Measurements from ENCODE around the gene KRT73.

The KRT73 gene

GRCh38 chr12:52618216-52618615, at the start of gene KRT73:
Gene KRT73 (minus strand): TSS chr12:52618559. CDS start chr12:52618524, 35 bp downstream.
- DNase-seq (ENCODE audit: low spot score): no peak

- DNase-seq (ENCODE audit: low spot score): no peak
Observed at GRCh38 chr12:52667931-52668330, 49.6 kb upstream of the KRT73 start.

GRCh38 chr12:52667509-52667908, 49.1 kb upstream of the KRT73 start:
- DNase-seq (ENCODE audit: low spot score): no peak

- DNase-seq (ENCODE audit: low spot score): no peak
Observed at GRCh38 chr12:52666471-52666870, 48.1 kb upstream of the KRT73 start.

GRCh38 chr12:52663420-52663819, 45.1 kb upstream of the KRT73 start:
- no peak for DNase-seq (ENCODE audit: low spot score)

GRCh38 chr12:52662918-52663229, 44.5 kb upstream of the KRT73 start:
- no peak for DNase-seq (ENCODE audit: low spot score)

GRCh38 chr12:52662093-52662917, 43.9 kb upstream of the KRT73 start:
- no peak for DNase-seq (ENCODE audit: low spot score)

- DNase-seq (ENCODE audit: low spot score): no peak
Observed at GRCh38 chr12:52661668-52662067, 43.3 kb upstream of the KRT73 start.

GRCh38 chr12:52660934-52661499, 42.7 kb upstream of the KRT73 start:
- no peak for DNase-seq (ENCODE audit: low spot score)

- no peak for DNase-seq (ENCODE audit: low spot score)
Observed at GRCh38 chr12:52659951-52660350, 41.6 kb upstream of the KRT73 start.

- no peak for DNase-seq (ENCODE audit: low spot score)
Observed at GRCh38 chr12:52659395-52659794, 41.0 kb upstream of the KRT73 start.

GRCh38 chr12:52658196-52658595, 39.8 kb upstream of the KRT73 start:
- no peak for DNase-seq (ENCODE audit: low spot score)

- DNase-seq (ENCODE audit: low spot score): no peak
Observed at GRCh38 chr12:52657250-52657902, 39.0 kb upstream of the KRT73 start.

GRCh38 chr12:52656616-52657015, 38.3 kb upstream of the KRT73 start:
- DNase-seq (ENCODE audit: low spot score): no peak

GRCh38 chr12:52655720-52656124, 37.4 kb upstream of the KRT73 start:
- peak; percentile 58 for DNase-seq (ENCODE audit: low spot score)

- DNase-seq (ENCODE audit: low spot score): peak; percentile 50
Observed at GRCh38 chr12:52655251-52655650, 36.9 kb upstream of the KRT73 start.

GRCh38 chr12:52651726-52652261, 33.4 kb upstream of the KRT73 start, which contains the start of gene KRT2:
Gene KRT2 (minus strand): TSS chr12:52652211. CDS start chr12:52652142, 69 bp downstream.
- DNase-seq (ENCODE audit: low spot score): no peak

- DNase-seq (ENCODE audit: low spot score): peak; percentile 78
Observed at GRCh38 chr12:52650520-52651081, 32.2 kb upstream of the KRT73 start.

- no peak for DNase-seq (ENCODE audit: low spot score)
Observed at GRCh38 chr12:52649066-52649465, 30.7 kb upstream of the KRT73 start.

- no peak for DNase-seq (ENCODE audit: low spot score)
Observed at GRCh38 chr12:52648012-52648550, 29.7 kb upstream of the KRT73 start.

- DNase-seq (ENCODE audit: low spot score): no peak
Observed at GRCh38 chr12:52647601-52648000, 29.2 kb upstream of the KRT73 start.

- no peak for DNase-seq (ENCODE audit: low spot score)
Observed at GRCh38 chr12:52646613-52647012, 28.3 kb upstream of the KRT73 start.

All from kidney tubule cell (primary cell).